GM18498 (cell line): Measurements from ENCODE around the gene KDM3B.
A peak's percentile ranks its signal among the peaks of the same experiment; 100 is the strongest.
"Not testable (repeated sequence)": the region's sequence is repeated elsewhere in the genome, so short reads cannot be mapped to it uniquely, and the experiment has no call there.

Source experiments
- ATAC-seq: cut with Tn5 transposase; IDR thresholded peaks from one replicate; pipeline ENCODE4 v1.9.1; 2021; ENCODE audit warnings: mild to moderate bottlenecking, moderate library complexity; ENCODE audit not compliant: unreplicated experiment

KDM3B gene

GRCh38 chr5:138352071-138352721 is at the start of gene KDM3B:
TSS of gene KDM3B (plus strand) at chr5:138352685. CDS start at chr5:138352796, 111 bp downstream.
- ATAC-seq, result peak; percentile 76

- ATAC-seq, result no peak
Measured at GRCh38 chr5:138303372-138303771, 49.1 kb upstream of the KDM3B start.

GRCh38 chr5:138305797-138306196 is 46.7 kb upstream of the KDM3B start:
- no peak for ATAC-seq

GRCh38 chr5:138315751-138316278 is 36.7 kb upstream of the KDM3B start:
- ATAC-seq, result no peak

GRCh38 chr5:138316355-138316754 is 36.1 kb upstream of the KDM3B start:
- no peak for ATAC-seq

GRCh38 chr5:138318211-138318610 is 34.3 kb upstream of the KDM3B start:
- not testable (repeated sequence) for ATAC-seq

GRCh38 chr5:138330813-138331448 is 21.6 kb upstream of the KDM3B start:
- no peak for ATAC-seq

GRCh38 chr5:138331449-138332368 is 20.8 kb upstream of the KDM3B start, which contains the start of gene CDC25C:
TSS of gene CDC25C (minus strand) at chr5:138331804. CDS start at chr5:138331180, 624 bp downstream.
- peak; percentile 100 for ATAC-seq

GRCh38 chr5:138334867-138335447 is 17.5 kb upstream of the KDM3B start:
- ATAC-seq, result no peak

GRCh38 chr5:138336952-138337684 is 15.4 kb upstream of the KDM3B start:
- peak; percentile 24 for ATAC-seq

GRCh38 chr5:138337685-138338410 is 14.6 kb upstream of the KDM3B start, which contains the start of gene FAM53C:
TSS of gene FAM53C (plus strand) at chr5:138338266. CDS start at chr5:138341336, 3,070 bp downstream.
- ATAC-seq, result peak; percentile 84

GRCh38 chr5:138338411-138339090 is 13.9 kb upstream of the KDM3B start:
- ATAC-seq, result peak; percentile 3

- no peak for ATAC-seq
Measured at GRCh38 chr5:138339091-138339456, 13.4 kb upstream of the KDM3B start.

- ATAC-seq, result no peak
Measured at GRCh38 chr5:138339464-138339863, 13.0 kb upstream of the KDM3B start.

- ATAC-seq, result no peak
Measured at GRCh38 chr5:138340008-138340407, 12.5 kb upstream of the KDM3B start.

- no peak for ATAC-seq
Measured at GRCh38 chr5:138344887-138345622, 7.4 kb upstream of the KDM3B start.

GRCh38 chr5:138346889-138347288 is 5.6 kb upstream of the KDM3B start:
- no peak for ATAC-seq
